ENCODE data around the gene RANGRF. TPM values are rescaled to one million over a fixed set of nuclear protein-coding genes. Genes with fewer than 3 reads are reported as not detected.

The RANGRF gene
- total RNA-seq, 4 donors from 2014 or later = 26.5 to 43.6 (median 34.4) TPM

GRCh38 chr17:8264836-8265542 lies 23.5 kb upstream of the RANGRF start:
- 98% methylated on average over 12 of the region's 18 CpGs for WGBS
- Histone ChIP-seq H3K4me3 (no peak overlapping the region), H3K9me3 (no peaks in the 10 kb centered on the region), H3K36me3 (peaks cover 34 to 93% (median 86%) of the 10 kb centered on the region in 4 donors), H3K27ac (replicated peaks in 1 of 4) (no peak overlapping the region), H3K4me1 (no peaks in the 10 kb centered on the region), H3K27me3 (no peaks in the 10 kb centered on the region)
- TF ChIP-seq CTCF (IDR thresholded peaks at IDR 0.05) (no peak), POLR2AphosphoS5 (IDR thresholded peaks at IDR 0.05) (no peak), EP300 (IDR thresholded peaks at IDR 0.05) (no peak), POLR2A (IDR thresholded peaks at IDR 0.05; ENCODE audit: low read depth) (no peak)
- intact Hi-C loops (cut with DNase I) = no loop called here
- DNase-seq (ENCODE audit: extremely low spot score) = no peak

- H3K9me3 ChIP-seq = no peaks in the 10 kb centered on the region
- WGBS = 94% methylated on average over 27 of the region's 29 CpGs
- no peak for TF ChIP-seq POLR2A (IDR thresholded peaks at IDR 0.05; ENCODE audit: low read depth)
- TF ChIP-seq CTCF (IDR thresholded peaks at IDR 0.05) = no peak
- no peak for TF ChIP-seq POLR2AphosphoS5 (IDR thresholded peaks at IDR 0.05)
- TF ChIP-seq EP300 (IDR thresholded peaks at IDR 0.05) = no peak
These were observed 21.6 kb upstream of the RANGRF start for GRCh38 chr17:8266648-8267479.

GRCh38 chr17:8267480-8268147 lies 20.9 kb upstream of the RANGRF start:
- intact Hi-C loops (cut with DNase I) = no loop called here
- Histone ChIP-seq H3K36me3 (peaks cover 29 to 81% (median 68%) of the 10 kb centered on the region in 4 donors), H3K27me3 (no peaks in the 10 kb centered on the region), H3K9me3 (no peaks in the 10 kb centered on the region), H3K4me1 (no peaks in the 10 kb centered on the region), H3K27ac (replicated peaks in 1 of 4) (no peak overlapping the region), H3K4me3 (no peak overlapping the region)
- DNase-seq (ENCODE audit: extremely low spot score) = no peak
- TF ChIP-seq CTCF (IDR thresholded peaks at IDR 0.05) = no peak
- no peak for TF ChIP-seq EP300 (IDR thresholded peaks at IDR 0.05)
- no peak for TF ChIP-seq POLR2AphosphoS5 (IDR thresholded peaks at IDR 0.05)
- TF ChIP-seq POLR2A (IDR thresholded peaks at IDR 0.05; ENCODE audit: low read depth) = no peak
- 88% methylated on average over 6 of the region's 13 CpGs for WGBS

More at GRCh38 chr17:8266648-8267479, 21.6 kb upstream of the RANGRF start:
- H3K4me1 ChIP-seq = no peaks in the 10 kb centered on the region
- H3K27ac ChIP-seq (replicated peaks in 1 of 4) = no peak overlapping the region
- intact Hi-C loops (cut with DNase I) = no loop called here
- no peak for DNase-seq (ENCODE audit: extremely low spot score)
- H3K27me3 ChIP-seq = no peaks in the 10 kb centered on the region
- H3K4me3 ChIP-seq = no peak overlapping the region
- H3K36me3 ChIP-seq = peaks cover 31 to 88% (median 73%) of the 10 kb centered on the region in 4 donors

- intact Hi-C loops (cut with DNase I) = no loop called here
- WGBS = 87% methylated on average over 21 of the region's 29 CpGs
- TF ChIP-seq POLR2AphosphoS5 (IDR thresholded peaks at IDR 0.05) (no peak), EP300 (IDR thresholded peaks at IDR 0.05) (no peak), CTCF (IDR thresholded peaks at IDR 0.05) (no peak), POLR2A (IDR thresholded peaks at IDR 0.05; ENCODE audit: low read depth) (no peak)
- H3K4me3 ChIP-seq = no peak overlapping the region
- no peaks in the 10 kb centered on the region for H3K4me1 ChIP-seq
- H3K27ac ChIP-seq (replicated peaks in 1 of 4) = no peak overlapping the region
- H3K9me3 ChIP-seq = no peaks in the 10 kb centered on the region
- DNase-seq (ENCODE audit: extremely low spot score) = no peak
- no peaks in the 10 kb centered on the region for H3K27me3 ChIP-seq
- H3K36me3 ChIP-seq = peaks cover 18 to 70% (median 57%) of the 10 kb centered on the region in 4 donors
These were observed 19.7 kb upstream of the RANGRF start for GRCh38 chr17:8268550-8269298.
